ENCODE data around the gene TMEM51.

Gene TMEM51

GRCh38 chr1:15210651-15211375 is 57.3 kb downstream of the TMEM51 start:
- no peak overlapping the region for H4K12ac ChIP-seq (ENCODE audit: low read depth, low read length)
- H4K91ac ChIP-seq (ENCODE audit: low read depth, low read length): no peak overlapping the region
- H3K27me3 ChIP-seq (ENCODE audit: insufficient read depth, low read length): no peaks in the 10 kb centered on the region
- WGBS (ENCODE audit: extremely low coverage, insufficient coverage, insufficient read length): no CpG with 5 or more reads among the region's 7 CpGs
- H2AK5ac ChIP-seq (ENCODE audit: low read length): no peak overlapping the region
- DNase-seq: no peak
- no peak overlapping the region for H2BK120ac ChIP-seq (ENCODE audit: insufficient read depth, low read length, poor library complexity)
- H3K79me2 ChIP-seq (ENCODE audit: control insufficient read depth, insufficient read depth, low read length, poor library complexity): peaks cover 5% of the 10 kb centered on the region
- H4K8ac ChIP-seq (ENCODE audit: low read depth, low read length): no peak overlapping the region
- H3K36me3 ChIP-seq (ENCODE audit: control insufficient read depth in 1 of 2, insufficient read depth in 2 of 2, low read length in 2 of 2): no peaks in the 10 kb centered on the region
- H2AFZ ChIP-seq (ENCODE audit: insufficient read depth, low read length, poor library complexity): no peak overlapping the region
- H3K4ac ChIP-seq (ENCODE audit: low read depth, low read length): no peak overlapping the region
- H3K9ac ChIP-seq (ENCODE audit: low read length): no peak overlapping the region
- peaks cover 4% of the 10 kb centered on the region for H3K9me3 ChIP-seq (ENCODE audit: insufficient read depth, low read depth, low read length)
- no peak overlapping the region for H3K27ac ChIP-seq (ENCODE audit: low read depth, low read length)
- H2BK5ac ChIP-seq (ENCODE audit: low read depth, low read length, poor library complexity): no peak overlapping the region
- peaks cover 12% of the 10 kb centered on the region for H3K79me1 ChIP-seq (ENCODE audit: low read length)
- H3K18ac ChIP-seq (ENCODE audit: low read length): no peak overlapping the region
- H3K23ac ChIP-seq (ENCODE audit: low read length): no peak overlapping the region
- H3K4me1 ChIP-seq (ENCODE audit: control insufficient read depth in 1 of 2, insufficient read depth in 2 of 2, low read length in 2 of 2): peaks cover 26% of the 10 kb centered on the region in 2 experiments
- no peak overlapping the region for H3K4me3 ChIP-seq (ENCODE audit: low read depth, low read length)
- no peak overlapping the region for H3K14ac ChIP-seq (ENCODE audit: low read length)
- H2BK12ac ChIP-seq (ENCODE audit: low read length): no peak overlapping the region
- H3K4me2 ChIP-seq (ENCODE audit: low read length): no peak overlapping the region

GRCh38 chr1:15211424-15211823 is 57.9 kb downstream of the TMEM51 start:
- Histone ChIP-seq H3K27ac (ENCODE audit: low read depth, low read length) (no peak overlapping the region), H3K36me3 (ENCODE audit: control insufficient read depth in 1 of 2, insufficient read depth in 2 of 2, low read length in 2 of 2) (no peaks in the 10 kb centered on the region), H4K8ac (ENCODE audit: low read depth, low read length) (no peak overlapping the region), H2BK120ac (ENCODE audit: insufficient read depth, low read length, poor library complexity) (no peak overlapping the region), H2AFZ (ENCODE audit: insufficient read depth, low read length, poor library complexity) (no peak overlapping the region), H3K18ac (ENCODE audit: low read length) (no peak overlapping the region), H3K4ac (ENCODE audit: low read depth, low read length) (no peak overlapping the region), H4K91ac (ENCODE audit: low read depth, low read length) (no peak overlapping the region), H3K14ac (ENCODE audit: low read length) (no peak overlapping the region), H3K4me3 (ENCODE audit: low read depth, low read length) (no peak overlapping the region), H3K23ac (ENCODE audit: low read length) (no peak overlapping the region), H4K12ac (ENCODE audit: low read depth, low read length) (no peak overlapping the region), H3K4me2 (ENCODE audit: low read length) (no peak overlapping the region), H3K9ac (ENCODE audit: low read length) (no peak overlapping the region), H3K79me2 (ENCODE audit: control insufficient read depth, insufficient read depth, low read length, poor library complexity) (peaks cover 5% of the 10 kb centered on the region), H2BK12ac (ENCODE audit: low read length) (no peak overlapping the region), H3K79me1 (ENCODE audit: low read length) (peaks cover 12% of the 10 kb centered on the region), H3K27me3 (ENCODE audit: insufficient read depth, low read length) (no peaks in the 10 kb centered on the region), H3K4me1 (ENCODE audit: control insufficient read depth in 1 of 2, insufficient read depth in 2 of 2, low read length in 2 of 2) (peaks cover 23 to 25% of the 10 kb centered on the region in 2 experiments), H2BK5ac (ENCODE audit: low read depth, low read length, poor library complexity) (no peak overlapping the region), H3K9me3 (ENCODE audit: insufficient read depth, low read depth, low read length) (peaks cover 4% of the 10 kb centered on the region), H2AK5ac (ENCODE audit: low read length) (no peak overlapping the region)
- DNase-seq: no peak
- WGBS (ENCODE audit: extremely low coverage, insufficient coverage, insufficient read length): no CpG with 5 or more reads among the region's 3 CpGs

- DNase-seq: no peak
- no peak overlapping the region for H2BK120ac ChIP-seq (ENCODE audit: insufficient read depth, low read length, poor library complexity)
- H3K79me2 ChIP-seq (ENCODE audit: control insufficient read depth, insufficient read depth, low read length, poor library complexity): peaks cover 5% of the 10 kb centered on the region
- H2AFZ ChIP-seq (ENCODE audit: insufficient read depth, low read length, poor library complexity): no peak overlapping the region
- WGBS (ENCODE audit: extremely low coverage, insufficient coverage, insufficient read length): no CpG with 5 or more reads among the region's 17 CpGs
- no peak overlapping the region for H3K23ac ChIP-seq (ENCODE audit: low read length)
- peaks cover 21% of the 10 kb centered on the region in 2 experiments for H3K4me1 ChIP-seq (ENCODE audit: control insufficient read depth in 1 of 2, insufficient read depth in 2 of 2, low read length in 2 of 2)
- no peak overlapping the region for H4K91ac ChIP-seq (ENCODE audit: low read depth, low read length)
- no peak overlapping the region for H3K18ac ChIP-seq (ENCODE audit: low read length)
- no peak overlapping the region for H4K8ac ChIP-seq (ENCODE audit: low read depth, low read length)
- no peaks in the 10 kb centered on the region for H3K27me3 ChIP-seq (ENCODE audit: insufficient read depth, low read length)
- peaks cover 4% of the 10 kb centered on the region for H3K9me3 ChIP-seq (ENCODE audit: insufficient read depth, low read depth, low read length)
- H2BK12ac ChIP-seq (ENCODE audit: low read length): no peak overlapping the region
- H4K12ac ChIP-seq (ENCODE audit: low read depth, low read length): no peak overlapping the region
- no peak overlapping the region for H3K27ac ChIP-seq (ENCODE audit: low read depth, low read length)
- H3K14ac ChIP-seq (ENCODE audit: low read length): no peak overlapping the region
- H3K36me3 ChIP-seq (ENCODE audit: control insufficient read depth in 1 of 2, insufficient read depth in 2 of 2, low read length in 2 of 2): no peaks in the 10 kb centered on the region
- no peak overlapping the region for H2BK5ac ChIP-seq (ENCODE audit: low read depth, low read length, poor library complexity)
- H3K79me1 ChIP-seq (ENCODE audit: low read length): peaks cover 12% of the 10 kb centered on the region
- H3K9ac ChIP-seq (ENCODE audit: low read length): no peak overlapping the region
- no peak overlapping the region for H3K4ac ChIP-seq (ENCODE audit: low read depth, low read length)
- H3K4me3 ChIP-seq (ENCODE audit: low read depth, low read length): no peak overlapping the region
- no peak overlapping the region for H2AK5ac ChIP-seq (ENCODE audit: low read length)
- no peak overlapping the region for H3K4me2 ChIP-seq (ENCODE audit: low read length)
Measured at GRCh38 chr1:15212216-15212953, 58.8 kb downstream of the TMEM51 start.

GRCh38 chr1:15212954-15213291 is 59.4 kb downstream of the TMEM51 start:
- no peak overlapping the region for H4K8ac ChIP-seq (ENCODE audit: low read depth, low read length)
- peaks cover 12% of the 10 kb centered on the region for H3K79me1 ChIP-seq (ENCODE audit: low read length)
- no peaks in the 10 kb centered on the region for H3K36me3 ChIP-seq (ENCODE audit: control insufficient read depth in 1 of 2, insufficient read depth in 2 of 2, low read length in 2 of 2)
- no peak overlapping the region for H4K91ac ChIP-seq (ENCODE audit: low read depth, low read length)
- H3K4me2 ChIP-seq (ENCODE audit: low read length): no peak overlapping the region
- H2BK12ac ChIP-seq (ENCODE audit: low read length): no peak overlapping the region
- H4K12ac ChIP-seq (ENCODE audit: low read depth, low read length): no peak overlapping the region
- H3K4me1 ChIP-seq (ENCODE audit: control insufficient read depth in 1 of 2, insufficient read depth in 2 of 2, low read length in 2 of 2): peaks cover 21% of the 10 kb centered on the region in 2 experiments
- H2BK120ac ChIP-seq (ENCODE audit: insufficient read depth, low read length, poor library complexity): no peak overlapping the region
- no peak overlapping the region for H3K9ac ChIP-seq (ENCODE audit: low read length)
- no peaks in the 10 kb centered on the region for H3K27me3 ChIP-seq (ENCODE audit: insufficient read depth, low read length)
- peaks cover 5% of the 10 kb centered on the region for H3K79me2 ChIP-seq (ENCODE audit: control insufficient read depth, insufficient read depth, low read length, poor library complexity)
- H2AK5ac ChIP-seq (ENCODE audit: low read length): no peak overlapping the region
- no peak overlapping the region for H3K18ac ChIP-seq (ENCODE audit: low read length)
- no peak overlapping the region for H2AFZ ChIP-seq (ENCODE audit: insufficient read depth, low read length, poor library complexity)
- no peak overlapping the region for H3K4ac ChIP-seq (ENCODE audit: low read depth, low read length)
- no peak overlapping the region for H3K14ac ChIP-seq (ENCODE audit: low read length)
- WGBS (ENCODE audit: extremely low coverage, insufficient coverage, insufficient read length): no CpG with 5 or more reads among the region's 3 CpGs
- no peak overlapping the region for H3K27ac ChIP-seq (ENCODE audit: low read depth, low read length)
- no peak overlapping the region for H2BK5ac ChIP-seq (ENCODE audit: low read depth, low read length, poor library complexity)
- DNase-seq: no peak
- no peak overlapping the region for H3K23ac ChIP-seq (ENCODE audit: low read length)
- no peak overlapping the region for H3K4me3 ChIP-seq (ENCODE audit: low read depth, low read length)
- peaks cover 4% of the 10 kb centered on the region for H3K9me3 ChIP-seq (ENCODE audit: insufficient read depth, low read depth, low read length)
